Stimulated activated CD4-positive, alpha-beta T cell treated with anti-CD3 and anti-CD28 coated beads, Interleukin-2, amount 100 ng/mL, for 48 hours (primary cell): ENCODE data around the gene CD109.

ENCODE experiments used
- DNase-seq, 2 donors: peaks; one replicate each; pipeline ENCODE4 v3.0.0-alpha.2; 2020

Gene CD109

GRCh38 chr6:73731285-73731684 is 35.3 kb downstream of the CD109 start:
- DNase-seq: no peak

DNA sequence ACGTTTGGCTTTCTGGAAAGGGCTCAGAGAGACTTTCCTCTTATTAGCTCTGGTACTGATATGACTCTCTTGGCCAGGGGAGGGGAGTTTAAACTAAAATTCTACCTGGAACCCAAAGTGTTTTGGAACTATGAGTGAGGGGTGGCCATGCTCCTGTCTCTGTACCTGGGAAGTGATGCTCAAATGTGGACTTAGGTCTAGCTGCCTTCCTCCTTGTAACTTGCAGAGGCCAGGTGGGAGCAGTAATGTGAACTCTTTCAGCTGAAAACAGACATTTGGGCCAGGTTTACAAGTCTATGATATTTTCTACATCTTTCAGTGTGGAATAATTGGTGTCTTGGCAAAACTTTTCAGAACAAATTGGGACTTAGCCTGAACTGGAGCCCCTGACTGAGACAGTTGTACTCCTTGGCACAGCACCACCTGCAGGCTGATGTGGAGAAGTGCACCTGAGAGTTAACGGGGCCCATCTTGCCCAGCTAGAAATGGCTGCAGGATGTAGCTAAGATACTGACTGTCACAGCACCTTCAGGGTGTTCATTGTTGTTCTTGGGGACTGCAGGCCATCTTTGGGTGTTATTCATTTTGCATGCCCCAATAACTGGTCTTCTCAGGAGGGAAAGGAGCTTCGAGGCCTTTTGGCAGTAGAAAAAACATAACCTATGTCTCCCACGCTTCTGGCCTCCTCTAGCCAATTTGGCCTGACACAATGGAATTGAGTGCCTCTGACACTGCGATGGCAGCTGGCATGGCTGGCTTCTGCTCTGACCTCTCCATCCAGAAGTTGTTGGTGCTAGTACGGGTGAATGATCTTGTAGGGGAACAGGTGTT is 37.1 kb downstream of the CD109 start:
- peak; percentile 70 to 78 for DNase-seq

DNA sequence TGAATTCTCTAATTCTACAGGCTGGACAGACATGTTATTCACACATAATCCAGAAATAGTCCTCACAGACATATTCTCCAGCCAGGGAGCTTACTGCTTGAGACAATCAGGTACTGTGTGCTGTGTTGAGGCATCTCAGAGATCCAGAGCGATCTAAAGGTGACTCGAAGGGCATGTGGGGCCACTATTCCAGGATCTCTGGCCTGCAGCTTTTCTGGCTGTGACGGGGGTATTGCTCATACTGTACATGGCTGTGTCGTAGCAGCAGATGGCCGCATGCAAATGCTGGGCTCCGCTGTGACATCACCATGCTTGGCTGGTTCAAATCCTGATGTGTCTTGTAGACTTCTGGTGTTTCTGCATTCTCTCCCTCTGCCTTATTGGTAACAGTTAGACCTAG is 37.8 kb downstream of the CD109 start:
- no peak for DNase-seq

DNA sequence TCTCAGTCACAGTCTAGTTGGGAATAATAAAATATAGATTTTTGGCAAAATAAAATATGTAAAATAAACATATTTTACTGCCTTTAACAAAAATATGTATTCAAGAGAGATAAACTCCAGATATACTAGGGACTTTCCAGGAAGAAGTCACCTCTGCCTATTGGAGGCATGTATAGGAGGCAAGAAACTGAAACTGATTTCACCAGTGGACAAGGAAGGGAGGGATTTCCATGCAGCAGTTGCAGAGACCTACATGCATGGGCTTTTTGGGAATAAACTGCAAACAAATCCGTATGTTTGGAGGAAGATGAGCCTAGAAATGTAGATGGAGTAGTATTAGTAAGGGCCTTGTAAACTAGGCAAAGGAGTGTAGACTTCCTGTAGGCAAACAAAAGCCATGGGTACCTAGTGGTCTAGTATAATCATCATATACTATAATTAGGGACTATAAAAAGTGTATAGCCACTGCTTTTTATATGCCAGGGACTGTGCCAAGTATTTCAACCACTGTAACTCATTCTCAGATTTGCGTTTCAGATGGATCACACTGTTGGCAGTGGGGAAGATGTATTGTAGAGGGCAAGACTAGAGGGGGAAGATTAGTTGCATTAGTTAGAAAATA is 38.9 kb downstream of the CD109 start:
- DNase-seq: no peak

DNA sequence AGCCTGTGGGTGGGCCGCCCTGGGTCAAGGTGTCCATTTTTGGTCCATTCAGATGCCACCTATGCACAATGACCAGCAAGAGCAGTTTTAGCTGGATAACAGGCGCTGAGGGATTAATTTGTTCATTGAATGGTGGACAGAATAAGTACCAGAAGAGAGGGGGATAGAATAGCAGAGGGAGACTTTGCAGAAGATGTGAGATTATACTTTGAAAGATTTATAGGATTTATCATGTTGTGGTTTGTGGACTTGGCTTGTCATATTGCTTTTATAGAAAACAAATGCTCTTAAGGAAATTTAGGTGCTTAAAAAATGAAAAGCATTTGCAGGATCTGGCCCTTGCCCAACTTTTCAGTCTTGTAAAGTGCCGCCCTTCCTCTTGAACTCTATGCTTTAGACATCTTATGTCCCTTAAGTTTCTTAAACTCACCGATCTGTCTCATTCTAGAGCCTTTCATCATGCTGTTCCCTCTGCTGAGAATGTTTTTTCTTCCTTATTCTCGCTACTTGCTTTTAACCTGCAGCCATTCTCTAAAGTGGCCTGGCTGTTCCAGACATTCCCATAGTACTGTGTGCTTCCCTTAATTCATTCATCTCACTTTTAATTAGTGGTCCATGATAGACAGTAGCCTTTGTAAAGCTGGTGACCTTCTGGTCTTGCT is 42.5 kb downstream of the CD109 start:
- DNase-seq: no peak

DNA sequence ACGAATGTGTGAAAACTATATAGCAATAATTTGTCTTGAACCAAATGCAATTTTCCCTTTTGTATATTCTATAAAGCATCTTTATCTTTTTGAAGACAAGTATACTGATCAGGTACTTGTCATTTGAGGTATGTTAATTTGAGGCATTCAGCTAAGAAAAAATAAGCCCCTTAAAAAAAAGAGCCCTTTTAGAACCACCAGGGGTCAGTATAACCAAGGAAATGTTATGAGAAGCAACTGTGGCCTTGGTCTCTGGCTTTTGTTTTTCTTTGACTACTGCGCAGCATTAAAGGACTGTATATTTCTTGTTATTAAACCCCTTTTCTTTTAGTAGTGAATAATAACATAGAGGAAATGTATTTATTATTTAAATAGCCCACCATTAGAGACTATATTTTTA is 43.1 kb downstream of the CD109 start:
- no peak for DNase-seq

DNA sequence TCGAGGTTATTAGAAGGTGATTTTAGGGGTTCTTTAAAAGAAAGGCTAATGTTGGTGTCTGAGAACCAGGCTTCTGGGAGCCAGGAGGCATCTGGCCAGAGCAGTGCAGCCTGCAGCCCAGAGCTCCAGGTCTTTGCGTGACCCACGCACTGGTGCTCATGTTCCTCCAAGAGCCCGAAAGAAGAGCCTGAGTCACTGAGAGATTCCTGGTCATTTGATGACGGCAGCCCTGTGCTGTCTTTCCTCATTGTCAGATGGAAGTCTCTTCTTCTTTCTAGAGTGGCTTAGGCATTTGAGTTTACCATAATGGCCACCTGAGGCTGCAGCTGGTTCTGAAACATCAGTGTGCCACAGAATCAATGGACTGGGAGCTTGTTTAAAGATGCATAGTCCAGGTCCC is 46.4 kb downstream of the CD109 start:
- no peak for DNase-seq

- no peak for DNase-seq
Measured at GRCh38 chr6:73743081-73743480, 47.1 kb downstream of the CD109 start.

- no peak for DNase-seq
Measured at GRCh38 chr6:73743556-73743955, 47.6 kb downstream of the CD109 start.

- DNase-seq: no peak
Measured at GRCh38 chr6:73746787-73747186, 50.8 kb downstream of the CD109 start.

- DNase-seq: no peak
Measured at GRCh38 chr6:73747289-73747688, 51.3 kb downstream of the CD109 start.

DNA sequence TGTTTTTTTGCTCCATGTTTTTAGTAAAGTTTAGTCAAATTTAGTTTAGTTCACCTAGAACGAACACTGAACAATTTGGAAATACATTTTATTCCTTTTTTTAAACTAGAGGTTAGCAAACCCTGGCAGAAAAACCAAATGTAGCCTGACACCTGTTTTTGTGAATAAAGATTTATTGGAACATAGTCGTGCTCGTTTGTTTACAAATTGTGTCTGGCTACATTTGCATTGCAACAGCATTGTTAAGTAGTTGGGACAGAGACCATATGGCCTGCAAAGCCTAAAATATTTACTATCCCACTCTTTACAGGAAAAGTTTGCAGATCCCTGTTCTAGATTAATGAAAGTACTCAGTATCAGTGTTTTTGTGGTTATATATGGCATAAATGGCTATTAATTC is 56.9 kb downstream of the CD109 start:
- DNase-seq: no peak

DNA sequence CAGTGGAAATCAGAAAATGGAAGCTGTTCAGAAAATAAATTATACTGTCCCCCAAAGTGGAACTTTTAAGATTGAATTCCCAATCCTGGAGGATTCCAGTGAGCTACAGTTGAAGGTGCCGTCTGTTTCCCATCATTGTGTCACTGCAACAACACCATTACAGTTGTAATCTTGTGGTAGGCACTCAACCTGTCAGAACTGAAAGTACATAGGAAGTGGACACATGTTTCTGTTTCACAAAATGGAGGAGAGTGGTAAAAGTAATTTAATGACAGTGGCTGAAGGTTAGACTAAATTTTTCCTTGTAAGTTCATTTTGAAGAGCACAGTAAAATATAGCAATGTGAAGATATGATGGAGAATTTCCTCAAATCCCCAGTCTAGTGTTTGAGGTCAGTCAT is 70.0 kb downstream of the CD109 start:
- DNase-seq: no peak

- DNase-seq: no peak
Measured at GRCh38 chr6:73768558-73768957, 72.6 kb downstream of the CD109 start.

DNA sequence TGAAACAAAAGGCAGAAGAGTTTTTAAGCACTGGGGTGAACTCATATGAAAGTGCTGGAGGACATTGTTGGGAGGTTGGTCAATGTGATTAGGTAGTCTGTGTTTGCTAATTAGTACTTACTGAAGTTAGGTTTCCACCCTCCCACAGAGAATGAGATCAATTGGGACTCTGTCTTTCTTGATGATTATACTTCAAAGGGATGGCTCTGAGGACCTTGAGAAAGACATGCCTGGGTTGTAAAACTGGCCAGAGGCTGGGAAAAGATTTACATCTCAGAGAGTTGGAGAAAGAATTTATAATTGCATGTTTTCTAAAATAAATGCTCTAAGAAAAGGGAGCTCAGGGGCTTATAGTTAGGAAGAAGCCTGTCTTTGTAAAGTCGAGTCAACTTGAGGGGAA is 74.0 kb downstream of the CD109 start:
- DNase-seq: no peak

GRCh38 chr6:73774311-73774774 is 78.3 kb downstream of the CD109 start:
- DNase-seq: no peak

- DNase-seq: no peak
Measured at GRCh38 chr6:73779943-73780342, 83.9 kb downstream of the CD109 start.

DNA sequence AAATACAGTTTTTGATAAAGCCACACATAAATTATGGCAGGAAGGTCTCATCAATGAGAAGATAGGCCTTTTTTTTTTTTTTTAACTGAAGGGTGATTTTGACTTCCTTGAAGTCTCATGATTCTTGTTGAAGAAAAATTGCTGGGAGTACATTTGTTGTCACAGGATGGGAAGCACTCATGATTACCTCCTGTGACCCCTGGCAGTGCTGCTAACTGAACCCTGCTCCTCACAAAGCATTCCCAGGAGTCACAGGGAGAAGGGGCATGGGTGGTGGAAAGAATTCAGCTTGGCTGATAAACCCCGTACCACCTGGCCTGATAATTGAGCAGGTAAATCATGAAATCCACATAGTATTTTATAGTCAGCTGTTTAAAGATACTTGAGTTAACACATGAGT is 86.9 kb downstream of the CD109 start:
- DNase-seq: no peak

DNA sequence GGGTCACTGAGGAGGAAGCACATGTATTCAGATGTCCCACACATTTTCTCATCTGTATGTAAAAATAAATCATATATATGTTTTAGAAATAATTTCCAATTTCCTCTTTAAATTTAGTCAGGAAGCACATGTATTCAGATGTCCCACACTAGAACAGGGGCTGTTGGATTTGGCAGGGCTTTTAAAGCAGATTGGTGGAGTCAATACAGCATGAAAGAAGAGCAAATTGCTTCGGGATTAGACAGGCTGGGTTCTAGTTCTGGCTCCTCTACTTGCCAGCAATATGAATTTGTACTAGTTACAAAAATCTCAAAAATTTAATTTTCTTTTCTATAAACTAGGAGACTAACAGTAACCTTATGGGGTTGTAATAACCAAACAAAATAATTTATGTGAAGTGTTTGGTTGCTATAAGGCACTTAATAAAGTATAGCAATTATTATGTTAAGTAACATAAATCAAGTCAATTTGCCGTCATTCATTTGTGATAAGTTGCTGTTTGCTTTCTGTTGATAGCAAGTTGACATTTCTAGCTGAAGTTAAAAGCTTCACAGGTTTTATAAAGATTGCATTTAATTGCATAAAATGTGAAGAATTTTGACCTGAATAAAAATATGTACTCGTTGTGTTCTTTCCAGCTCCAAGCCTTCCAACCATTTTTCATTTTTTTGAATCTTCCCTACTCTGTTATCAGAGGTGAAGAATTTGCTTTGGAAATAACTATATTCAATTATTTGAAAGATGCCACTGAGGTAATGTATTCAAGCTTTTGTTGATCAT is 88.9 kb downstream of the CD109 start:
- DNase-seq: no peak

DNA sequence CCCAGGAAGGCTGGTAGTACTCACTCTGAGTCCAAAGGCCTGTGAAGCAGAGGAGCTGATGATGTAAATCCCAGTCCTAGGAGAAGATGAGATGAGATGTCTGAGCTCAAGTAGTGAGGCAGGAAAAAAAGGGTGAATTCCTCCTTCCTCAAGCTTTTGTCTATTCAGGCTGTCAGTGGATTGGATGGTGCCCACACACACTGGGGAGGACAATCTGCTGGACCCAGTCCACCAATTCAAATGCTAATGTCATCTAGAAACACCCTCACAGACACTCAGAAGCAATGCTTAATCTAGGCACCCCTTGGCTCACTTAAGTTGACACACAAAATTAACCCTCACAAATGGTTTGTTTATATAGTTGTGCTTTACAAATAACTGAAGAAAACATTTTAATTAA is 94.6 kb downstream of the CD109 start:
- no peak for DNase-seq

DNA sequence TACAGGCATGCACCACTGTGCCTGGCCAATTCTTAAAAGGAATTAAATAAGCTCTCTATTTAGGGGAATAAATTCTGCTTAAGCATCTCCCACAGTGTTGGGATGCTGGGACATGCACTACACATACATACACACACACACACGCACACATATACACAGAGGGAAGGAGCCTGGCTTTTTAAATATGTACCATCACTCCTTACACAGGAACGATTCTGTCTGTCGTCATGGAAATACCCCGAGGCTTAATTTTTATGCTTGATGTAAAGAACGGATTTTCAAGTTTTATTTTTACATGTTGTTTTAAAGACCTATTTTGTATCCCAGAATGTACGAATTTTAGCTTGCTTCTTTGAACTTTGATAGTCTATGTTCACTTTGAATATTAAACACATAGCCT is 95.3 kb downstream of the CD109 start:
- no peak for DNase-seq

- DNase-seq: no peak
Measured at GRCh38 chr6:73792738-73793137, 96.7 kb downstream of the CD109 start.

- DNase-seq: no peak
Measured at GRCh38 chr6:73796881-73797280, 100.9 kb downstream of the CD109 start.
